Inflammatory macrophage treated with lipopolysaccharide for 4 hours (primary cell): ENCODE data around the gene RFX6.

Source experiments
- DNase-seq: peaks from one replicate; pipeline ENCODE4 v3.0.0-alpha.2; 2020

The RFX6 gene

GRCh38 chr6:116894669-116895068 is 17.6 kb downstream of the RFX6 start:
- no peak for DNase-seq

GRCh38 chr6:116895935-116896334 is 18.9 kb downstream of the RFX6 start:
- DNase-seq, result no peak

GRCh38 chr6:116902634-116903033 is 25.6 kb downstream of the RFX6 start:
- no peak for DNase-seq

GRCh38 chr6:116922853-116923548 is 46.0 kb downstream of the RFX6 start:
- no peak for DNase-seq

GRCh38 chr6:116924245-116924644 is 47.2 kb downstream of the RFX6 start:
- no peak for DNase-seq

GRCh38 chr6:116925088-116925794 is 48.2 kb downstream of the RFX6 start:
- DNase-seq, result no peak

GRCh38 chr6:116928677-116929076 is 51.6 kb downstream of the RFX6 start:
- DNase-seq, result no peak

GRCh38 chr6:116929825-116930224 is 52.8 kb downstream of the RFX6 start:
- DNase-seq, result no peak

- DNase-seq, result no peak
Measured at GRCh38 chr6:116931456-116931855, 54.4 kb downstream of the RFX6 start.

- no peak for DNase-seq
Measured at GRCh38 chr6:116932496-116932895, 55.5 kb downstream of the RFX6 start.

- DNase-seq, result no peak
Measured at GRCh38 chr6:116933485-116933884, 56.4 kb downstream of the RFX6 start.

- DNase-seq, result no peak
Measured at GRCh38 chr6:116938305-116938704, 61.3 kb downstream of the RFX6 start.

GRCh38 chr6:116941727-116942126 is 64.7 kb downstream of the RFX6 start:
- DNase-seq, result no peak

GRCh38 chr6:116945809-116946208 is 68.8 kb downstream of the RFX6 start:
- no peak for DNase-seq

- DNase-seq, result no peak
Measured at GRCh38 chr6:116948533-116949304, 71.7 kb downstream of the RFX6 start.

- DNase-seq, result no peak
Measured at GRCh38 chr6:116949964-116950363, 72.9 kb downstream of the RFX6 start.

GRCh38 chr6:116954335-116954734 is 77.3 kb downstream of the RFX6 start:
- DNase-seq, result no peak

GRCh38 chr6:116954938-116955337 is 77.9 kb downstream of the RFX6 start:
- no peak for DNase-seq

GRCh38 chr6:116955773-116956172 is 78.7 kb downstream of the RFX6 start:
- no peak for DNase-seq

GRCh38 chr6:116963972-116964371 is 86.9 kb downstream of the RFX6 start:
- DNase-seq, result no peak

- DNase-seq, result no peak
Measured at GRCh38 chr6:116966675-116967576, 89.9 kb downstream of the RFX6 start.

GRCh38 chr6:116969211-116969863 is 92.3 kb downstream of the RFX6 start:
- peak; percentile 42 for DNase-seq
